Erythroblast (primary cell): ENCODE data around the gene FCRL3.
"Not testable (repeated sequence)": the region's sequence is repeated elsewhere in the genome, so short reads cannot be mapped to it uniquely, and the experiment has no call there.

Source experiments
- DNase-seq, 2 experiments: peaks; one replicate each; lab custom pipeline; 2025; lab: John Stamatoyannopoulos, UW
- GATA1 ChIP-seq: IDR thresholded peaks from 2 replicates; pipeline ENCODE4 v1.6.1; 2011; ENCODE audit warnings: low read depth, mild to moderate bottlenecking, control low read depth, low read length, moderate library complexity
- POLR2A ChIP-seq: IDR thresholded peaks from 2 replicates; pipeline ENCODE4 v1.6.1; 2011; ENCODE audit warnings: mild to moderate bottlenecking, low read length

FCRL3 gene, protein sequence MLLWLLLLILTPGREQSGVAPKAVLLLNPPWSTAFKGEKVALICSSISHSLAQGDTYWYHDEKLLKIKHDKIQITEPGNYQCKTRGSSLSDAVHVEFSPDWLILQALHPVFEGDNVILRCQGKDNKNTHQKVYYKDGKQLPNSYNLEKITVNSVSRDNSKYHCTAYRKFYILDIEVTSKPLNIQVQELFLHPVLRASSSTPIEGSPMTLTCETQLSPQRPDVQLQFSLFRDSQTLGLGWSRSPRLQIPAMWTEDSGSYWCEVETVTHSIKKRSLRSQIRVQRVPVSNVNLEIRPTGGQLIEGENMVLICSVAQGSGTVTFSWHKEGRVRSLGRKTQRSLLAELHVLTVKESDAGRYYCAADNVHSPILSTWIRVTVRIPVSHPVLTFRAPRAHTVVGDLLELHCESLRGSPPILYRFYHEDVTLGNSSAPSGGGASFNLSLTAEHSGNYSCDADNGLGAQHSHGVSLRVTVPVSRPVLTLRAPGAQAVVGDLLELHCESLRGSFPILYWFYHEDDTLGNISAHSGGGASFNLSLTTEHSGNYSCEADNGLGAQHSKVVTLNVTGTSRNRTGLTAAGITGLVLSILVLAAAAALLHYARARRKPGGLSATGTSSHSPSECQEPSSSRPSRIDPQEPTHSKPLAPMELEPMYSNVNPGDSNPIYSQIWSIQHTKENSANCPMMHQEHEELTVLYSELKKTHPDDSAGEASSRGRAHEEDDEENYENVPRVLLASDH

GRCh38 chr1:157700732-157701131, at the start of gene FCRL3:
Gene FCRL3, minus strand, starts transcription at chr1:157700769. Its CDS starts 280 bp downstream, at chr1:157700489.
- TF ChIP-seq POLR2A, result no peak
- TF ChIP-seq GATA1, result no peak
- no peak for DNase-seq

- DNase-seq, result no peak
- TF ChIP-seq POLR2A (no peak), GATA1 (no peak)
Measured at GRCh38 chr1:157748262-157748817, 47.8 kb upstream of the FCRL3 start.

DNA sequence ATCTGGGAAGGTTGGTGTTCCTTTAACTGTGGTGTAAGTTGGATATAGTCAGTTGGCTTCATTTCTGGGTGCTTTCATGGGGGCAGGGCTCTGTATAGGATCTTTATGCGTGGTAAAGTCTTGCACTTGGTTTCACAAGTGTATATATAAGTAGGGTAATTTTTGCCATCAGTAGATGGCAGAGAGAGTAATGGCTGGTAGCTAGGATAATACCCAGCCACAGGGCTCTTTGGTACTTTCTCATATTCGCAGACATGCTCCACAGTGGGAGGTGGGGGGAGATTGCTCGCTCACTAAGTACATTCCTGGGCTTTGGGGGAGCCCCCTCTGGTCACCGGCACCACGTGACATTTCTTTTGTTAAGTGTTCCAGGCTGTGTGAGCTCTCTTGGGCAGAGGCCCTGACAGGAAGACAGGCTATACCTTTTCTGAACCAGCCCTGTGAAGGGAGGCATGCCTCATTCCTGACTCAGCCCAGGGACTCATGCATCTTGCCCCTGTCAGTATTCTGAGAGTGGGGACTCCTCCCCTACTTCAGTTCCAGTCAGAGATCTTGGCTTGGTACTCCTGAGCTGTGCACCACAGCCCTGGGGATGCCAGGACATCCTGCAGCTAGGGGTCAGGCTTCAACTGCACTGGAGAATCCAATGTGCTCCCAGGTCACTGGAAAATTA, 38.8 kb upstream of the FCRL3 start:
- TF ChIP-seq GATA1, result no peak
- no peak for TF ChIP-seq POLR2A
- DNase-seq, result no peak

DNA sequence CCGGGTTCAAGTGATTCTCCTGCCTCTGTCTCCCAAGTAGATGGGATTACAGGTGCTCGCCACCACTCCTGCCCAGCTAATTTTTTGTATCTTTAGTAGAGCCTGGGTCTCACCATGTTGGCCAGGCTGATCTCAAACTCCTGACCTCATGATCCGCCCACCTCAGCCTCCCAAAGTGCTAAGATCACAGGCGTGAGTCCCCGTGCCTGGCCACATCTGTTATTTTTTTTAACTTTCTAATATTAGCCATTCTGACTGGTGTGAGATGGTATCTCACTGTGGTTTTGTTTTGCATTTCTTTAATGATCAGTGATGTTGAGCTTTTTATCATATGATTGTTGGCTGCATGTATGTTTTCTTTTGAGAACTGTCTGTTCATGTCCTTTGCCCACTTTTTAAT, 35.4 kb upstream of the FCRL3 start:
- not testable (repeated sequence) for DNase-seq

GRCh38 chr1:157734321-157734720, 33.8 kb upstream of the FCRL3 start:
- TF ChIP-seq GATA1 (no peak), POLR2A (no peak)
- DNase-seq, result no peak

- DNase-seq, result no peak
- no peak for TF ChIP-seq POLR2A
- no peak for TF ChIP-seq GATA1
Measured at GRCh38 chr1:157732755-157733154, 32.2 kb upstream of the FCRL3 start.

DNA sequence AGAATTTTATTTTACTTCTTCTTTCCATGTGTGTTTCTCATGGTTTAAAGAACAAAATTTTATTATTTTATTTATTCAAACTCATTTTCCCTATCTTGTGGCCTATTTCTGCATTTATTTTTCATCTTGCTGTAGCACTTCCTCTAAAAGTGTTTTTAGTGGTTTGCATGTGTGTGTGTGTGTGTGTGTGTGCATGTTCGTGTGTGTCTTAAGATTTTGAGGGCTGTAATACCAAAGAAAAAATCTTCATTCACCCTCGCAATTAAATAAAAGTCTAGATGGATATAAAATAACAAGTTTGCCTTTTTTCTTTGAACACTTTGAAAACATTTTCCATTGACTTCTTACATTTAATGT, 24.6 kb upstream of the FCRL3 start:
- no peak for DNase-seq
- TF ChIP-seq GATA1 (no peak), POLR2A (no peak)

DNA sequence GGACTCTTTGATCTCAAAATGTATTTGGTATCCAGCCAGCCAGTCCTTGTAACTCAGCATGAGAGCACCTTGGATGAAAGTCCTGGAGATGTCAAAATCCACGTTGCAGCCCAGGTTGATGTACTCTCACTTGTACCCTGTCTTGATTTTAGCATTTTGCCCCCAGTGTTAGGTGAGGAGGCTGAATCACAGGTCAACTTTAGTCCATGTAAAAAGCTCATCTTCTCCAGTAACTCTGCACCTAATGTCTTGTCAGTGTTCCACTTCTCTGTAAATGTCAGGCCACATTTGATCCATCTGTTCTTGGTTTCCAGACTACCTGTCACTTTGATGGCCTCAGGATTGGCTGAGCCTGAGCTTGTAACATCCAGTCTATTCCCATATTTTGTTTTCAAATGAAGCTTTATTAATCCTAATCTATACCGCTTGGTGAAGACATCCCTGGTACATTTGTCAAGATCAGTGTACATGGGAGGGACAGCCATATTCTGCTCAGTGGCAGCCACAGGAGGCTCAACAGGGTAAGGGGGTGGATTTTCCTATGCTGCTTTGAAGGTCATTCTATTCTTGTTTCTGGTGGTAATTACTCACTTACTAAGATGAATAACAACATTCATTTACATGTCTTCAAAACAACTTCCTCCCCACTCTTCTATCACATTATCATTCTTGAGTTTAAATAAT, 24.1 kb upstream of the FCRL3 start:
- no peak for DNase-seq
- TF ChIP-seq GATA1 (no peak), POLR2A (no peak)

DNA sequence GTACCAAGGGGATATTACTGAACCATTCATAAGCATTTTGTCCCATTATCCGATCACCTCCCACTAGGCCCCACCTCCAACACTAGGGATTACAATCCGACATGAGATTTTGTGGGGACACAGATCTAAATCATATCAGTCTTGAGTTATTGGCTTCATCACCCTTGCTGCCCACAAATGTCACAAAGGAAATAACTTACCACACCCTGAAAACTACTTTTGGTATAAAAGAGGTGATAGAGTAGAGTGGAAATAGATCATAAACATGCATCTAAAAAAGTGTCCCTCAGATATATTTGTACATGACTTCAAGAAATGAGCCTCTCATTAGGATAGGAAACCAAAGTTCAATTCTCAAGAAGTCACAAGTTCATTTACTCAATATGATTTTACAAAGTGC, 22.6 kb upstream of the FCRL3 start:
- no peak for DNase-seq
- no peak for TF ChIP-seq GATA1
- no peak for TF ChIP-seq POLR2A

DNA sequence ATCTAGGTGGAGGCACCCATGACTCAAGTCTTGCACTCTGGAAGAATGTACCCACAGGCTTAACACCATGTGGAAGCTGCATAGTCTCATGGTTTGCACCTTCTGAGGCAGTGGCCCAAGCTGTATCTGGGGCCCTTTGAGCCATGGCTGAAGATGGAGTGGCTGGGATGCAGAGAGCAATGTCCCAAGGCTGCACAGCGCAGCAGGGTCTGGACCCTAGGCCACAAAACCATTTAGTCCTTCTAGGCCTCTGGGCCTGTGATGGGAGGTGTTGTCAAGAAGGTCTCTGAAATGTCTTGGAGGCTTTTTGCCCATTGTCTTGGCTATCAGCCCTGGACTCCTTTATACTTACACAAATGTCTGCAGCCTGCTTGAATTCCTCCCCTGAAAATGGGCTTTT, 21.4 kb upstream of the FCRL3 start:
- TF ChIP-seq GATA1, result no peak
- TF ChIP-seq POLR2A, result no peak
- DNase-seq, result no peak

DNA sequence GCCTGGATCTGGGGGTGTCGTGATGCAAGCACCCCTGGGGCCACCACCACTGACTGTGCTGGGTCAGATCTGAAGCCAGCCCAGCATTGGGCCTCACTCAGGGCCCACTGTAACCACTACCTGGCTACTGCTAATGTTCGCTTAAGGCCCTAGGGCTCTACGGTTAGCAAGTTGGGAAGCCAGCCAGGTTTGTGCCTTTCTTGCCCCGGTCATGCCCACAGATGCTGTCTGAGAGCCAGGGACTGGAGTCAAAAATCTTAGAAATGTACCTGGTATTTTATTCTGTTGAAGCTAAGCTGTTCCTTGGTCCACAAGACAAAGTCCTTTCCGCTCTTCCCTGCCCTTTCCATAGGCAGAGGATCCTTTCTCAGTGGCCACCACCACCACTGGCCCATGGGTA, 15.2 kb upstream of the FCRL3 start:
- DNase-seq, result no peak
- no peak for TF ChIP-seq POLR2A
- TF ChIP-seq GATA1, result no peak

GRCh38 chr1:157711802-157712201, 11.2 kb upstream of the FCRL3 start:
- DNase-seq, result no peak
- TF ChIP-seq GATA1 (no peak), POLR2A (no peak)

DNA sequence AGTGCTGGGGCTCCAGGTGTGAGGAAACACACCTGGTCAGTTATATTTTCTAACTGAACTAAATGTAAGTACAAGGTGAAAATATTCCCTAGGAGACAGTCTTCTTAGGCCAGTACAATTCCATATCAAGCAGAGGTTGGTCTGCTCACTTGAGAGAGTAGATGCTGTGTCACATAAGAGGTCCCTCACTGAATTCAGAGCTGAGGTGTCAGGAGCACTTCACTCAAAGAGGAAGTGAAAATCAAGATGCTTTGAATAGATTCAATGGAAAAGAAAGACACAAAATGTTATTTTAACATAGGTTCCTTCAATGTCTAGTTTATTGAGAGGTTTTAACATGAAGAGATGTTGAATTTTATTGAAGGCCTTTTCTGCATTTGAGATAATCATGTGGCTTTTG, 4.3 kb upstream of the FCRL3 start:
- DNase-seq, result no peak
- TF ChIP-seq POLR2A (no peak), GATA1 (no peak)
